GM21390 (cell line): ENCODE results near the gene SBNO2.
"Not testable (repeated sequence)": the region's sequence is repeated elsewhere in the genome, so short reads cannot be mapped to it uniquely, and the experiment has no call there.

Experiments used
- ATAC-seq: cut with Tn5 transposase; IDR thresholded peaks from one replicate; pipeline ENCODE4 v1.9.1; 2021; ENCODE audit not compliant: unreplicated experiment

Gene SBNO2

DNA sequence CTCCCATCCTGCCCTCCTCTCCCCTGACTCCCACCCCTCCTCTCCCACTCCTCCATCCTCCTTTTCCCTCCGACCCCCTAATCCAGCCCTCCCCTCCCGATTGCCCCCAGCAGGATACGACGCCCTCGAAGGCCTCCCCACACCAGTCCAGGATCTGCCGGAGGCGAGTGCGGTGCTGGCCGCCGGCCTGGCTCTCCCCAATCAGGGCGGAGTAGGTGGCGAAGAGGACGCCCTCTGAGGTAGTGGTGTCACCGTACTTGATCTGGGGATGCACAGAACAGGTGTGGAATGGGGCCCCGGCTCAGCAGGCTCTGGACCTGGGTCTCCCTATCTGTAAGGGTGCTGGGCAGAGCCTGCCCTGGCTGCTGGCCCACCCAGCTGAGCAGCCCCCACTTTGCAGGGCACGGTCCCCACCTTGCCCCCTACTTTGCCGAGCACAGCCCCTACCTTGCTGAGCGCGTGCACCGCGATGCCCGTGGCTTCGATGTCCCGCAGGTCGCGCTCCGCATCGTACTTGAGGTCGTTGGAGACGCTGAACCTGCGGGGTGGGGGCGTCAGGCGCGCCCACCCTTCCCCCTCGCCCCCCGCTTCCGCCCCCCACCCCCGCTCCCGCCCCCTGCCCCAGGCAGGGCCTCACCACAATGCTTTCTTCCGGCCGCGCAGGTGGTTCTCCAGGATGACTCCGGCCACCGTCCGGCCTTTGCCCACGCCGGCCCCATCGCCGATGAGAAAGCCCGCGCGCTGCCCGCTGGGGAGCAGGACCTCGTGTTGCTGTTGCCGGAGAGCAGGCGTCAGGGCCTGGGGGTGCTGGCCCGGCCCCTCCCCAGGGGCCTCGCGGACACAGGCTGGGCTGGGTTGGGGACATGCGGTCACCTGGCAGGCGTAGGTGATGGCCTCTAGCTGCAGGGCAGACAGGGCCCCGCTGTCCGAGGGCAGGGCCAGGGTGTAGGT, 51.8 kb downstream of the SBNO2 start:
- no peak for ATAC-seq

DNA sequence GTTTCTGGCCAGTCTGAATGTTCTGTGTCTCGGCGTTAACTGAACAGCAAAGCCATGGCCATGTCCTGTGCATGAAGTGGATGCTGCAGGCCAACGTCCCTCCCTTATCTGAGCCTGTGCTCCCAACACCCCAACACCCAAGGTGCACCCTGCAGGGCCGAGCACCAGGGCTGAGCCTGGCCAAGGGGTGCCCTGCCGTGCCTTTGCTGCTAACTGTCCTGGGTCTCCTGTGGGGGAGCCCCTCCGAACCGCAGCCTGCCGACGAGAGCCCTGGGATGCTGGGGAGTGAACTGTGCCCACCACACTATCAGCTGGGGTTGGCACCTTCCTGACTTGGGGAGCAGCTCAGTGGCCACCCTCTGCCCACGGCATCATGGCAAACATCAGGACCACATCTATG, 52.7 kb downstream of the SBNO2 start:
- ATAC-seq: no peak

DNA sequence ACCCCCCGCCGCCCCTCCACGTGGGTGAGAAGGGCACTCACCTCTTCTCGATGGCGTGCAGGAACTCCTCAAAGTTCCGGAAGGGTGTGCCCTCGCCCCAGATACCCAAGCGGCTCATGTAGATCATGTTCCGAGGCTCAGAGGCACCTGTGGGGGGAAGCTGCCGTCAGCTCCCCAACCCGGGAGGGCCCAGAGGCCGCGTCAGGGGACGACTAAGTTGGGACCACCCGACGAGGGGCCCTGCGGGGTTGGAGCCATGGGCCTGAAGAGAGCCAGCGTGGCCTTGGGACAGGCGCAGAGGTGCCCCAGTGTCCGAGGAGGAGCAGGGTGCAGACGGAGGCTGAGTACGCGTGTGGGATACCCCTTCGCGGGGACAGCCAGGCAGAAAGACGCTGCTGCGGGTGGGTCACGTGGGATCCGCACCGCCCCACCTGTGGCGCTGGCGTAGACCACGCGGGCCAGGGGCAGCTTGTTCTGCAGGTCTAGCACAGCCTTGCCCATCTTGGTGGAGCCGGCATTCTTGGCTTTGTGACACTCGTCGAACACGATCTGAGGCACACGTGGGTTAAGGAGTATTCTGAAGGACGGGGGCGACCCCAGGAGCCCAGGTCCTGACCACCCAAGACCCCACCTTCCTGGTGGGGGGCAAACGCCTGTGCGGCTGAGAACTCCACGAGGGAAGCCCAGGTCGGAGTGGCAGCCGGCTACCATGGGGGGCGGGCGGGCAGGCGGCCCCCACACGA, 54.4 kb downstream of the SBNO2 start:
- no peak for ATAC-seq

DNA sequence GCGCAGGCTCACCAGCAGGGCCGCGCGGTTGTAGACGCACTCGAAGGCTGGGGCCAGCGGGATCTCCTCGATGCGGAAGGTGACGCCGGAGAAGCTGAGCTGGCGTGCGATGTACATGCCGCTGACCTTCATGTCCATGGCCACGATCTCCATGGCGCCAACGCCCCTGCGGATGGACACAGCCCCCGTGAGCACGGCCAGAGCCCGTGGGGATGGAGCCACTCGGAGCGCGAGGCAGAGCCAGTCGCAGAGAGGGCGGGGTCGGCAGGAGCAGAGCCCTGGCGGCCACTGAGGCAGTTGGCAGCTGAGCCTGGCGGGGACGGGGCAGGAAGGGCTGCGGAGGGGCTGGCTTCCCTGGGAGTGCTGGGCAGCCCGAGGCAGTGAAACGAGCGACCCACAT, 55.1 kb downstream of the SBNO2 start:
- no peak for ATAC-seq

DNA sequence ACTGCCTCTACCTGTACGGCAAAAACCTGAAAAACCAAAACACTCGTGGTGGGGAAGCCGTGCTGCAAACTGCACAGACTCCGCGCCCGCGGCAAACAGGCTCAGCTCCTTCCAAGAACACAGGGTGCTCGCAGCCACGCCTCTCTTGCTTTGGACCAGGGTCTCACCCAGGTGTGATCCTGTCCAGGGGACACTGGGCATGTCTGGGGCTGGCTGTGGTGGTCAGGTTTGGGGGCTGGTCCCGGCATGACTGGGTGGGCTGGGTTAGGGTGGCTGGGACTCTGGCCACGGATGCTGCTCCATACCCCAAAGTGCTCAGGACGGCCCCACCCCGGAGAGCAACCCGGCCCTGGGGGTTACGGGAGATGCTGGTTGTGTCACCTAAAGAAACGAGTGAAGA, 56.4 kb downstream of the SBNO2 start:
- ATAC-seq: no peak

DNA sequence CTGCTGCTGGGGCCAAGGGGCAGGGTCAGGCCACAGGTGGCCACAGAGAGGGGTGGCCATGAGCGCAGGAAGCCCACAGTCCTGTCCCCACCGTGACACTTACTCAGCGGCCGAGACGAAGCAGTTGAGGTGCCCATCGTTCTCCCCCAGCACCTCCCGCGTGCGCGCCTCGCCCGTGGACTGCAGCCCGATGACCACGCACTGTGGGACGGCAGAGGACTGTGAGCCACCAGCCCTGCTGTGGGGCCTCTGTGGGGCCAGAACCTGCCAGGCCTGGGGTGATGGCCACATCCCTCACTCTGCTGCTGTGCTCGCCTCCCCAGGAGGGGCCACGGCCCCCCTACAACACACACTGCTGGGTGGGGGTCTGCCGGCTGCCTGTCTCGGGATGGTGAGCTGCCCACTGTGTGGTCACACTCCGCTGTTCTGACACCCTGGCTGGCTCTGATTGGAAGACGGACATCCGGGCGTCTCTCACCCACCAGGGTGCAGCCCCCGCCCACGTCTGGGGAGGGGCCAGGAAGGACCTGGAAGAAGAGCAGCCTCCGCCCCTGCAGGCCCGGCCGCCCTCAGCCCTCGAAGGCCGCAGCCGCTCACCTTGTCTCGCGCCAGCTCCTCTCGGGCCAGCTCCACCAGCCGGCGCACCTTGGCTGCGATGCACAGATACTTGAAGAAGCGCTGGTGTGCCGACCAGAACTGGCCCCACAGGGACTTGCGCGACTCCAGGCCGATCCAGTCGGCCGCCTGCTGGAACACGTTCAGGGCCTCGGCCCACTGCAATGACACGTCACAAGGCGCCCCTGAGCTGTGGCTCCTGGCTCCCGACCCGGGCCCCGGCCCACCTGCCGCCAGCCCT, 57.1 kb downstream of the SBNO2 start:
- no peak for ATAC-seq

DNA sequence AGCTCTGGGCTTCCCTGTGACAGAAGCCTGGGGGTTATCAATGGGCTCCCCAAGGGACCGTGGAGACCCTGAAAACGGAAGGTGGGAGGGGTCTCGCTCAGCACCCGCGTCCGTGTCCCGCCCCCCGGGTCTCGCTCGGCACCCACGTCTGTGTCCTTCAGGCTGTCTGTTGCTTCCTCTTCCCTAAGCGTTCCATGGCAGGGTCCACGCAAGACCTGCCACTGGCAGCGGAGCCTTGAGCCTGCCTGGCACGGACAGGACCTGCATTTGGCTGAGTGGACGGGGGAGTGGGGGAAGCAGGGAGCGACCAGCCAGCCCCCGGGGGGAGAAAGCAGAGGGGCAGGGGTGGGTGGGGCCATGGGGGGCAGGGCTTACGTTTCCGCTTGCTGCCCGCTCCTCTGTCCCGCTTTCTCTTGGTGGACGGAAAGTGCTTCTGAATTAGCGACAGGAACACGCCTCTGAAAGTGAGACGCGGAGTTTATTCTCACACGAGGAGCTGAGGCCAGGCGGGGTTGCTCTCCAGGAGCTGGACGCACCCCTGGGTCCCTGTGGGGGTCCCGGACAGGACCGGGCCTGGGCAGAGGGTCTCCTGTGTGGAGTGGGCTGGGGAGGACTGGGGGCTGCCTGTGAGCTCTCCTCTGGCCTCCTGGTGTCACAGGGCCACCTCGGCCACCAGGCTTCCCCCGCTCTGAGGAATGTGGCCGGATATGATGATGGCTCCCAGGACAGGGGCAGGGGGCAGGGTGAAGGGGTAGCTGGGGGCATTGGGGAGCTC, 58.2 kb downstream of the SBNO2 start:
- no peak for ATAC-seq

DNA sequence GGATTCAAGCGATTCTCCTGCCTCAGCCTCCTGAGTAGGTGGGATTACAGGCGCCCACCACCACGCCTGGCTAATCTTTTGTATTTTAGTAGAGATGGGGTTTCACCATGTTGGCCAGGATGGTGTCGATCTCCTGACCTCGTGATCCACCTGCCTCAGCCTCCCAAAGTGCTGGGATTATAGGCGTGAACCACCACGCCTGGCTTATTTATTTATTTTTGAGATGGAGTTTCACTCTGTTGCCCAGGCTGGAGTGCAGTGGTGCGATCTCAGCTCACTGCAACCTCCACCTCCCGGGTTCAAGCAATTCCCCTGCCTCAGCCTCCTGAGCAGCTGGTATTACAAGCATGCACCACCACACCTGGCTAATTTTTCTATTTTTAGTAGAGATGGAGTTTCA, 59.3 kb downstream of the SBNO2 start:
- not testable (repeated sequence) for ATAC-seq

DNA sequence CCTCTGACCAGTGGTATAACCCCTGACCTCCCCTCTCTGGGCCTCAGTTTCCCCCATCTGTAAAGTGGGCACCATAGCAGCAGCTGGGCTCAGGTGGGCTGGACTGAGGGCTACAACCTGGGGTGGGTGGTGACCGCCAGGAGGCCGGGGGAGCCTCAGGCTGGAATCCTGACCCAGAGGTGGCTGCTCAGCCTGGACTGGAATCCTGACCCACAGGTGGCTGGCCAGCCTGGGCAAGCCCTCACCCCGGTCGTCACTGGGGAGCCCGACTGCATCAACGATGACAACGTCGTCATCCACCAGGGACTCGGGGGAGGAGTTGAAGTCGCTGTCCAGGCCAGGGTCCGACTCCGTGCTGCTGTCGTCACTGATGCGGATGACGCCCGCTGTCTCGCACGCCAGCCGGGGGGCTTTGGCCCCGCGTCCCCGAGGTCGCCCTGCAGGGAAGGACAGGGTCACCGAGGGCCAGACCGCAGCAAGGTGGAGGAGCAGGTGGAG, 60.0 kb downstream of the SBNO2 start:
- ATAC-seq: no peak

DNA sequence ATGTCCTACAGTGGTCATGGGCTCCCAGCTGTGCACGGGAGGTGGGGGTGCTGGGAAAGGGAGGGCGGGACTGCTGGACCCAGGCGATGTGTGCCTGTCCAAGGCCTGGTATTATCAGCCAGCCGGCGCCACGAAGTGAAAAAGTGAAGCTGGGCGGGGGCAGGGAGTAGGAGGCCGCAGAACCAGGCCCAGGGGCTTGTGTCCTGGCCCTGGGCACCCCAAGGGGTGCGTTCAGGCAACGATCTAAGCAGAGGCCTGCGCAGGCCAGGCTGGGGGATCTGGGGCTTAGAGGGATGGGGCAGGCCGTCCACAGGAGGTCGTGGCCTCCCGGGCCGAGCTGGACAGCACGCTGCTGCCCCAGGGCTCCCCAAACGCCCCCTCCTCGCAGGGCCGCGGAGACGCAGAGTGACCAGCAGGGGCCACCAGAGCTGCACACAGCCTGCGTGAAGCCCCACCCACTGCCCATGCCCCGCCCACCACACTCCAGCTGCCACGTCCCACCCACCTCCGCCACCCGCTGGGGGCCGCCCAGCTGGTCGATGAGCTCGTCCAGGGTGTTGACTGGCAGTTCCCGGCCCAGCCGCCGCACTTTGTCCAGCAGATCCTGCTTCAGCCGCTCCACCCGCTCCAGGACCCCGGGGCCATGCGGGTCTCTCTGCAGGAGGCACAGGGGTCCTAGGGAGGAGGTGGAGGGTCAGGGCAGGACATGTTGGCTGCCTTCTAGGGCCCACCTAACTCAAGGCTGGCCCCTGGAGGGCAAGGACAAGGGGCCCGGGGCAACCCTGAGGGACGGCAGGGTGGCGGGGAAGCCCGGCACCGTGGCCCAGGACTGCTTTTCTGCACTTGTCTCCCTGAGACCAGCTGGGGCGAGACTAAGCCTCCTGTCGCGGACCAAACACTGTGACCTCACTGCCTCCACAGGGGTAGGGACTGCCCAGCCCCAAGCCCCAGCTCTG, 60.8 kb downstream of the SBNO2 start:
- ATAC-seq: no peak

DNA sequence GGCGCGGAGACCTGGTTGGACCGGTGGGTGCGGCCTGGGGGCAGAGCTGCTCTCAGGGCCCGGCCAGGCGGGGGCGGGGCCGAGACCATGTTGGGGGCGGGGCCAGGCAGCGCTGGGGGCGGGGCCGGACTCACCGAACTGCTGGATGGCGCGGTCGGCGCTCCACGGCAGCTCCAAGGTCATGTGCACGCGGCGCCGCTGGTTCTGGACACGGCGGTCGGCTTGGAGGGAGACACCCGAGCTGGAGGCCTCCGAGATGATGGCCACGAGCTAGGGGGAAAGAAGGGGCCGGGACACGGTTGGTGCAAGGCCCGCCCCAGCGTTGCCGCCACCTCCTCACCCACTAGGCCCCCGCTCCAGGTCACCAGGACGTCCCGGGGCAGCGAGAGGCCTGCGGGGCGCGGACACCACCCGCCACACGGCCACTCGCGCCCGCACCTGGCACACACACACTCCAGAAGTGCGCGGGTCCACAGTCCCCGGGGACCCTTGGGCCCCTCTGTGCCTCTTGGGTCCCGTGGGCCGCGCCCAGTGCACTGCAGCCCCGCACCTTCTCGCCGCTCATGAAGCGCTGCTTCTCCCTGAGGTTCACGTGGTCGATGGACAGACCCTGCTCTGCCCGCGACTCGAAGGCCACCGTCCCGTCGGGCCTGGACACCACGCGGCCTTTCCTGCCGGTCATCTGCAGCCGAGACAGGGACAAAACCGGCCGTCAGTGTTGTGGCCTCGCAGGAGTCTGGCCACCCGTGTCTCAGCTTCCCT, 61.6 kb downstream of the SBNO2 start:
- ATAC-seq: no peak

DNA sequence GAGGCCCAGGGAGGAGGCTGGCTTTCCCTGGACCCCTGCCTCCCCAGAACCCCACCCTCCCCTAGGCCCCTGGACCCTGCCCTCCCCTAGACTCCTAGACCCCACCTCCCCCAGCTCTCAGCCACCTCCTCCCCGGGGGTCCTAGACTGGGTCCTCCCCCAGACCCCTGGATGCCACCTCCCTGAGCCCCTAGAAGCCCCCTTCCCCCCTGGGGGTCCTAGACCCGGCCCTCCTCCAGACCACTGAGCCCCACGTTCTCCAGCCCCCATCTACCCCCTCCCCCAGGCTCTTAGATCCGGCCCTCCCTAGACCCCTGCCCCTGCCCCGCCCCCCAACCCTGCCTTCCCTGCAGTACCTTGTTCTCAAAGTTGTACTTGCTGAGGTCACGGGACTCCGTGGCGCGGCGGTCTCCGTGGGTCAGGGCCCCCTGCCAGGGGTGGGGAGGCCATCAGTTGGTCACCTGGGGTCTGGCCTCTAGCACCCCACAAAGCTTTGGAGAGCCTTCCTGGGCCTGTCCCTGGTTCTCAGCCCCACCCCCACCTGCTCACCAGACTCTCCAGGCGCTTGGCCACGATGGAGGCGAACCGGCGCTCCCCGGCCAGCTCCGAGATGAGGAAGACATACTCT, 62.3 kb downstream of the SBNO2 start:
- no peak for ATAC-seq

DNA sequence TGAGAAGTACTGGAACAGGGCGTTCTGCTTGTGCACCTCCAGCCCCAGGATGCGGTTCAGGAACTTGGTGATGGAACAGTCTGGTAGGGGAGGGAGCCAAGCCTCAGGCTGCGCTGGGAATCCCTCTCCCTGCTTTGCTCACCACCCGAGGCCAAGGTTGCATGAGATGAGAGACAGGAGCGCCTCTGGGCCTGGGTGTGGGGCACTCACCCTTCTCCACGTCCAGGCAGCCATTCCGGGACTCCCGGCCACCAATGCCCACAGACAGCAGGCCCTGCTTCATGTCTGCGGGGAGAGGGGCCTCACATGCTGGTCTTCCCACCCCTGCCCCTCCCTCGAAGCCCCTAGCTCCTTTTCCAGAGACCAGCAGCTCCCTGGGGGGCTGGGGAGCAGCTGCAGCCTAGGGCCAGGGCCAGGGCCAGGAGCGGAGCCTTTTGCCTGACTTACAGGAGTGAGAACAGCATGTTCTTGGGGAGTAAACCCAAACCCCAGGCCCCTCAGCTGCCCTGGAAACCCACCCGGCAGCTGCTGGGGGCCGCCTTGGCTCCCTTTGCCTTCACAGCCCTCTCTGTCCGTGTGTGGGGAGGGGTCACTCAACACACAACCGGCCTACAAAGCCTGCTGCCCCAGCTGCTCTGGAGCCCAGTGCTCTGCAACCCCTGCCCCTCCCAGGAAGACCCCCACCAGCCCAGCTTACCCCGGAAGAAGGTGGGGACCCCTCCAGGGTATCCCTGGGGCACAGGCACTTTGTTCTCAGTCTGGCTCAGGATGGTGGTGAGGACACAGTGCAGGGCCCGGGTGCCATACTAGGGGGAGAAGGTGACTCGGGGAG, 63.0 kb downstream of the SBNO2 start:
- no peak for ATAC-seq

DNA sequence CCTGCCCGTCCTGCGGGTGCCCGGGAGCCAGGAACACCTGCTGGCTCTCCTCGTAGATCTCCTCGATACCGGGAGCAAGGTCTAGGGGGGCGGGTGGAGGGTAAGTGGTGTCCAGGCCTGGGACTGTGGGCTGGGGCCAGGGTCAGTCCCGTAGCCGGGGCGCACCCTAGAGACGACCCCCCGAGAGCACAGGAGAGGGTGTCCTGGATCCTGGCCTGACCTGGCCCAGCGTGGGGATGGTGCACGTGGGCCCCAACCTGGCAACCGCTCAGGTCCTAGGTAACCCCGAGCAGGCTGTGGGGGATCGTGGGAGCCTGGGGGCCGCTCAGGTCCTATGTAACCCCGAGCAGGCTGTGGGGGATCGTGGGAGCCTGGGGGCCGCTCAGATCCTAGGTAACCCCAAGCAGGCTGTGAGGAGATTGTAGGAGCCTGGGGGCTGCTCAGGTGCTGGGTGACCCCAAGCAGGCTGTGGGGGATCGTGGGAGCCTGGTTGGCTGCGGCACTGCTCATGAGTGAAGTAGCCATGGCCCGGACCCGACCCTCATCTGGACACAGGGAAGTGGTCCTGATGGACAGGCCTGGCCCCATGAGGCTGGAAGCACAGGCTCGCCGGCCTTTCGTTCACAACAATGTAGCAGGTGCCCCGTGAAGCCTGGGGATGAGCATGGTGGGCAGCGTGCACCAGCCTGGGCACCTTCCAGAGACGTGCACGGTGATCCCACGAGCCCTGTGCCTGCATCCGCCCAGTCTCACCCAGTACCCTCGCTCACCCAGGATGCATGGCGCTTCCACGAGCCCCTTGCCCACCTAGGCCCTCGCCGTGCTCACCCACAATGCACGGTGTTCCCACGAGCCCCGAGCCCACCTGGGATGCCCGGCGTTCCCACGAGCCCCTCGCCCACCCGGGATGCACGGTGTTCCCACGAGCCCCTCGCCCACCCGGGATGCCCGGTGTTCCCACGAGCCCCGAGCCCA, 64.1 kb downstream of the SBNO2 start:
- no peak for ATAC-seq

DNA sequence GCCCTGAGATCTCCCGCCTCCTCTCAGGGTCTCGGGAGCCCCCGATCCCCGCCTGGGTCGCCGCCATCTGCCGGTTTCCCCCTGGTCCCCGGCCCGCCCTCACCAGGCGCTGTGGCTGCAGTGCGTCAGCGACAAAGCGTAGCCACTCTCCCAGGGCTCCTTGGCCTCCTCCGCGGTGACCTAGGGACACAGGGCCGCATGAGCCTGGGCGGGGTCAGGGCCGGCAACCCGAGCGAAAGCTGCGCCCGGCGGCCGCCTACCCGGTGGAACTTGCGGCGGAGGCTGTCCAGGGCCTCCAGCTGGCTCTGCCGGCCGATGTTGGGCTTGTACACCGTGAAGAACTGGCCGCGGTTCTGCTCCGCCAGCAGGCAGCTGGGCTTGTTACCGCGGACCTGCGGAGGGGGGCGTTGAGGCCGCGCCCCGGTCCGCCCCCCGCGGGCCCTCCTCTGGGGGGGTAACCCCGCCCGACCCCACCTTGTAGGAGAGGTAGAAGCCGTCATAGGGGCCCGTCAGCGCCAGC, 65.0 kb downstream of the SBNO2 start:
- ATAC-seq: no peak
